ENCODE measurements around the gene NPRL2. TPM values are rescaled to one million over a fixed set of nuclear protein-coding genes. Genes with fewer than 3 reads are reported as not detected.

NPRL2 gene
- total and polyA plus RNA-seq, 9 of the 15 experiments (the other 6 are each of a cell fraction or from before 2014, with no cell fraction given) = 17.4 to 40.4 (median 24.4) TPM

DNA sequence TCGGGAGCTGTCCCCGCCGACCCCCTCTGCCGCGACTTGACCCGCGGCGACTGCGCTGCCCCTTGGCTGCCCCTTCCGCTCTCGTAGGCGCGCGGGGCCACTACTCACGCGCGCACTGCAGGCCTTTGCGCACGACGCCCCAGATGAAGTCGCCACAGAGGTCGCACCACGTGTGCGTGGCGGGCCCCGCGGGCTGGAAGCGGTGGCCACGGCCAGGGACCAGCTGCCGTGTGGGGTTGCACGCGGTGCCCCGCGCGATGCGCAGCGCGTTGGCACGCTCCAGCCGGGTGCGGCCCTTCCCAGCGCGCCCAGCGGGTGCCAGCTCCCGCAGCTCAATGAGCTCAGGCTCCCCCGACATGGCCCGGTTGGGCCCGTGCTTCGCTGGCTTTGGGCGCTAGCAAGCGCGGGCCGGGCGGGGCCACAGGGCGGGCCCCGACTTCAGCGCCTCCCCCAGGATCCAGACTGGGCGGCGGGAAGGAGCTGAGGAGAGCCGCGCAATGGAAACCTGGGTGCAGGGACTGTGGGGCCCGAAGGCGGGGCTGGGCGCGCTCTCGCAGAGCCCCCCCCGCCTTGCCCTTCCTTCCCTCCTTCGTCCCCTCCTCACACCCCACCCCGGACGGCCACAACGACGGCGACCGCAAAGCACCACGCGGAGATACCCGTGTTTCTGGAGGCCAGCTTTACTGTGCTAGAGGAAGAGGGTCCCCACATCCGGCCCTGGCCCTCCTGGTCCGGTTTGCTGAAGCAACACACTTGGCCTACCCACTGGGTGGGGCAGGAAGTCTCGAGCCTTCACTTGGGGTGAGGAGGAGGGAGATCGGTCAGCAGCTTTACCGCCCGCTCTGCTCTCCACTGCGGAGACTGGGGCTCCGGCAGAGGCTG, 9.9 kb downstream of the NPRL2 start, which contains the start of gene RASSF1 (continued):
- TF ChIP-seq, protein P1, sequence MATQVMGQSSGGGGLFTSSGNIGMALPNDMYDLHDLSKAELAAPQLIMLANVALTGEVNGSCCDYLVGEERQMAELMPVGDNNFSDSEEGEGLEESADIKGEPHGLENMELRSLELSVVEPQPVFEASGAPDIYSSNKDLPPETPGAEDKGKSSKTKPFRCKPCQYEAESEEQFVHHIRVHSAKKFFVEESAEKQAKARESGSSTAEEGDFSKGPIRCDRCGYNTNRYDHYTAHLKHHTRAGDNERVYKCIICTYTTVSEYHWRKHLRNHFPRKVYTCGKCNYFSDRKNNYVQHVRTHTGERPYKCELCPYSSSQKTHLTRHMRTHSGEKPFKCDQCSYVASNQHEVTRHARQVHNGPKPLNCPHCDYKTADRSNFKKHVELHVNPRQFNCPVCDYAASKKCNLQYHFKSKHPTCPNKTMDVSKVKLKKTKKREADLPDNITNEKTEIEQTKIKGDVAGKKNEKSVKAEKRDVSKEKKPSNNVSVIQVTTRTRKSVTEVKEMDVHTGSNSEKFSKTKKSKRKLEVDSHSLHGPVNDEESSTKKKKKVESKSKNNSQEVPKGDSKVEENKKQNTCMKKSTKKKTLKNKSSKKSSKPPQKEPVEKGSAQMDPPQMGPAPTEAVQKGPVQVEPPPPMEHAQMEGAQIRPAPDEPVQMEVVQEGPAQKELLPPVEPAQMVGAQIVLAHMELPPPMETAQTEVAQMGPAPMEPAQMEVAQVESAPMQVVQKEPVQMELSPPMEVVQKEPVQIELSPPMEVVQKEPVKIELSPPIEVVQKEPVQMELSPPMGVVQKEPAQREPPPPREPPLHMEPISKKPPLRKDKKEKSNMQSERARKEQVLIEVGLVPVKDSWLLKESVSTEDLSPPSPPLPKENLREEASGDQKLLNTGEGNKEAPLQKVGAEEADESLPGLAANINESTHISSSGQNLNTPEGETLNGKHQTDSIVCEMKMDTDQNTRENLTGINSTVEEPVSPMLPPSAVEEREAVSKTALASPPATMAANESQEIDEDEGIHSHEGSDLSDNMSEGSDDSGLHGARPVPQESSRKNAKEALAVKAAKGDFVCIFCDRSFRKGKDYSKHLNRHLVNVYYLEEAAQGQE (IDR thresholded peaks at IDR 0.05; ENCODE audit: borderline replicate concordance) = no peak
- TF ChIP-seq, protein P1 (CRISPR knock-in tag; IDR thresholded peaks at IDR 0.05; ENCODE audit: low read depth) = peak; percentile 51; the same call in 1 of the 2 replicates
- TF ChIP-seq, protein P2, sequence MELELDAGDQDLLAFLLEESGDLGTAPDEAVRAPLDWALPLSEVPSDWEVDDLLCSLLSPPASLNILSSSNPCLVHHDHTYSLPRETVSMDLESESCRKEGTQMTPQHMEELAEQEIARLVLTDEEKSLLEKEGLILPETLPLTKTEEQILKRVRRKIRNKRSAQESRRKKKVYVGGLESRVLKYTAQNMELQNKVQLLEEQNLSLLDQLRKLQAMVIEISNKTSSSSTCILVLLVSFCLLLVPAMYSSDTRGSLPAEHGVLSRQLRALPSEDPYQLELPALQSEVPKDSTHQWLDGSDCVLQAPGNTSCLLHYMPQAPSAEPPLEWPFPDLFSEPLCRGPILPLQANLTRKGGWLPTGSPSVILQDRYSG (tag; conservative IDR thresholded peaks at IDR 0.05; ENCODE audit: low read depth) = no peak
- TF ChIP-seq ZNF778 (CRISPR knock-in tag; IDR thresholded peaks at IDR 0.05) (no peak), KLF16 (IDR thresholded peaks at IDR 0.05) (no peak), CTBP1 (IDR thresholded peaks at IDR 0.05; ENCODE audit: borderline replicate concordance) (peak; percentile 14; the same call in 1 of the 2 replicates), CHD2 (IDR thresholded peaks at IDR 0.05; ENCODE audit: low read depth, low read length) (no peak), CREBBP (IDR thresholded peaks at IDR 0.05; ENCODE audit: low read depth, low read length) (no peak), ZNF384 (IDR thresholded peaks at IDR 0.05; ENCODE audit: low read depth, low read length) (no peak), IFI16 (CRISPR knock-in tag; IDR thresholded peaks at IDR 0.05) (no peak), BMI1 (IDR thresholded peaks at IDR 0.05; ENCODE audit: low read length) (no peak), POLR3A (IDR thresholded peaks at IDR 0.05; ENCODE audit: borderline replicate concordance, extremely low read depth, insufficient read depth, insufficient read length) (no peak)
- TF ChIP-seq, protein P3, sequence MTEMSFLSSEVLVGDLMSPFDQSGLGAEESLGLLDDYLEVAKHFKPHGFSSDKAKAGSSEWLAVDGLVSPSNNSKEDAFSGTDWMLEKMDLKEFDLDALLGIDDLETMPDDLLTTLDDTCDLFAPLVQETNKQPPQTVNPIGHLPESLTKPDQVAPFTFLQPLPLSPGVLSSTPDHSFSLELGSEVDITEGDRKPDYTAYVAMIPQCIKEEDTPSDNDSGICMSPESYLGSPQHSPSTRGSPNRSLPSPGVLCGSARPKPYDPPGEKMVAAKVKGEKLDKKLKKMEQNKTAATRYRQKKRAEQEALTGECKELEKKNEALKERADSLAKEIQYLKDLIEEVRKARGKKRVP (CRISPR knock-in tag; IDR thresholded peaks at IDR 0.05) = no peak

All from K562 (cell line).